HG03045 (cell line): ENCODE data around the gene GABRG3.

Source experiments
- ATAC-seq: cut with Tn5 transposase; IDR thresholded peaks from one replicate; pipeline ENCODE4 v1.9.1; 2021; ENCODE audit warnings: mild to moderate bottlenecking, moderate library complexity; ENCODE audit not compliant: unreplicated experiment

GABRG3 gene

GRCh38 chr15:26970712-26971210 lies at the start of gene GABRG3:
Gene GABRG3 (plus strand): TSS chr15:26971181.
- no peak for ATAC-seq

DNA sequence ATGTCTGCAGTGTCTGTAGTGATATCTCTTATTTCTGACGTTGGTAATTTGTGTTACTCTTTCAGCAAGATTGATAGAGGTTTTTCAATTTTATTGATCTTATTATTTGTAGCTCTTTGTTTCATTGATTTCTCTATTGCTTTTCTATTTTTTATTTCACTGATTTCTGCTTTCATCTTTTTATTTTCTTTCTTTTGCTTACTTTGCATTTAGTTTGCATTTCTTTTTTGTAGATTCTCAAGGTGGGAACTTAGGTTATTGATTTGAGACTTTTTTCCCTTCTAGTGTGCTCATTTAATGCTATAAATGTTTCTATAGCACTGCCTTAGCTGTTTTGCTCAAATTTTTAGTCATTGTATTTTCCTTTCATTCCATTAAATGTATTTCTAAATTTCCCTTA lies 49.5 kb upstream of the GABRG3 start:
- no peak for ATAC-seq

DNA sequence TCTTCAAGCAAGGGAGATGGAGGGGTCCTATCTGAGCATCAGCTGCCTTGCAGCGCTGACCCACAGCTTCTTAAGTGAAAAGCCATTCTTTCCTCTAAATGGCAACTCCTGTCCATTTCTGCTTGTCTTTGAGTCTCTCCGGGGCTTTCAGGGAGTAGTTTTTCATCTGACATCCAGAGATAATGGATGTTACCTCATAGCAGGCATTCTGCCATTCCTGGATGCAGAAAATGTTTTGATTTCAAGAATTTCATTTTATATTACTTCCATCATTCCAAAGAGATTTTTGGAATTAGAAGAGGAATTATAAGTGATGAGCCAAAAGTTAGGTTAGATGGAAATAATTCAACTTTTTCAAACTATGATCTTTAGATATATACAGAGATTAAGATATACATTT lies 44.9 kb upstream of the GABRG3 start:
- ATAC-seq = no peak

GRCh38 chr15:26928051-26928450 lies 42.9 kb upstream of the GABRG3 start:
- no peak for ATAC-seq

- no peak for ATAC-seq
Observed at GRCh38 chr15:26929588-26929987, 41.4 kb upstream of the GABRG3 start.

- no peak for ATAC-seq
Observed at GRCh38 chr15:26934848-26935247, 36.1 kb upstream of the GABRG3 start.

DNA sequence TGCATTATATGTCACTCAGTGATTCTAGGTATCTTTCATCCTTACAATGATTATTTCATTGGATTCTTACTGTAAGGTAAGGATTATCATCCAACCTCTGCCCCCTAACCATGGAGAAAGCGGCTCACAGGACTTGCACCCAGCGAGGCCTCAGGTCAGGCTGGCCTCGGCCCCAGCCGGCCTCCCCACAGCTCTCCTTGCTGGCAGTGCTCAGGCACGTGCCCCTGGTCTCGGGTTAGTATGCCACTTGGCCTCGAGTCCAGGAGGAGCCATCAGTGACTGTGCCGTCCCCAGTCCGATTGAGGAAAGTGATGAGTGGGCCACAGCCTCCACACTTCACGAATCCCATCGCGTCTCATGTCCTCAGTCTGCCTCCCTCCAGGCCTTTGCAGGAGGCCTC lies 35.7 kb upstream of the GABRG3 start:
- no peak for ATAC-seq

- ATAC-seq = no peak
Observed at GRCh38 chr15:26936502-26936901, 34.5 kb upstream of the GABRG3 start.

- no peak for ATAC-seq
Observed at GRCh38 chr15:26937134-26937533, 33.8 kb upstream of the GABRG3 start.

DNA sequence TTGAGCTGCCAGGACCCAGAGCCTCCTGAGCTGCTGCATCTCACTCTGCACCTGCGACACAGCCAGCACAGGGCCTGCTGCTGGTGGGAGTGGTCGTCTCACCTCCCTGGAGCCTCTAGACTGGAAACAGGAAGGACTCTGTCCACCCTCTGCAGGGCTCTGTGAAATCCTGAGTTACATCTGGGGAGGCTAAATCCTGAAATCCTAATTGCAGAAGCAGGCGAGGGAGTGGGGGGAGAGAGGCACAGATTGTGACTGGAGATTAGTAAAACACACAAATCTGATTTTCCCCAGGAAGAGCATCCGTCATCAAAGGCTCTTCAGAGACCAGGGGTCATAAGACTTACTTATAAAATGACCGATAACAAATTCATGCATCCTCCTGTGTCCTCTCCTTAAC lies 31.6 kb upstream of the GABRG3 start:
- ATAC-seq = no peak

- ATAC-seq = no peak
Observed at GRCh38 chr15:26941489-26941888, 29.5 kb upstream of the GABRG3 start.

- no peak for ATAC-seq
Observed at GRCh38 chr15:26943866-26944265, 27.1 kb upstream of the GABRG3 start.

DNA sequence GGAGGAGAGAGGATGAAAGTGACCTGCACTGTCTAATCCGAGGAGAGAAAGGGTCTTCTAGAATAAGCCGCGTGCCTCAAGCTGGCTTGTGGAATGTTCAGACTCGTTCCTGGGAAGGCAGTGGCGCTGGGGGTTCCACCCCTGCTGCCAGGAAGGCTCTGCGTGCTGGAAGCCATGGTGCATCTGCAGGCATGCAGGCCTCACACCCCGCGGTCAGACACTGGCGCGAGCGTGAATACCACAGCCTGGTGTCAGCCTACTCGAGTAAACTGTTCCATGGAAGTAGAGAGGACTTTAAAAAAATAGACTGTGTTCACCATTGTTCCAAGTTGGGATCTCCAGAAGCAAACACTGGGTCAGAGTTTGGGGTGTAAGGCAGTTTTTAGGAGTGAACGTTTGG lies 25.9 kb upstream of the GABRG3 start:
- ATAC-seq = no peak

- ATAC-seq = no peak
Observed at GRCh38 chr15:26950001-26950400, 21.0 kb upstream of the GABRG3 start.

DNA sequence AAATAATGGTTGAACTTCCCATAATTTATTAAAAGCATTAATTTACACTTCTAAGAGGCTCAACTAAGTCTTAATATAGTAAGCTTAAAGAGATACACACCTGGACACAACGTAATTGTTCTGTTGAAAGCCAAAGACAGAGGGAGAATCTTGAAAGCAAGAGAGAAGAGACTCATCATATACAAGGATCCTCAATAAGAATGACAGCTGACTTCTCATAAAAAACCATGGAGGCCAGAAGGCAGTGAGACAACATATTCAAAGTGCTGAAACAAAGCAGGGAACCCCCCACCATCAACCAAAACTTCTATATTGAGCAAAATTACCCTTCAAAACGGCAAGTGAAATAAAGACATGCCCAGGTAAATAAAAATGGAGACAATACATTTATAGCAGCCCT lies 16.6 kb upstream of the GABRG3 start:
- ATAC-seq = no peak

DNA sequence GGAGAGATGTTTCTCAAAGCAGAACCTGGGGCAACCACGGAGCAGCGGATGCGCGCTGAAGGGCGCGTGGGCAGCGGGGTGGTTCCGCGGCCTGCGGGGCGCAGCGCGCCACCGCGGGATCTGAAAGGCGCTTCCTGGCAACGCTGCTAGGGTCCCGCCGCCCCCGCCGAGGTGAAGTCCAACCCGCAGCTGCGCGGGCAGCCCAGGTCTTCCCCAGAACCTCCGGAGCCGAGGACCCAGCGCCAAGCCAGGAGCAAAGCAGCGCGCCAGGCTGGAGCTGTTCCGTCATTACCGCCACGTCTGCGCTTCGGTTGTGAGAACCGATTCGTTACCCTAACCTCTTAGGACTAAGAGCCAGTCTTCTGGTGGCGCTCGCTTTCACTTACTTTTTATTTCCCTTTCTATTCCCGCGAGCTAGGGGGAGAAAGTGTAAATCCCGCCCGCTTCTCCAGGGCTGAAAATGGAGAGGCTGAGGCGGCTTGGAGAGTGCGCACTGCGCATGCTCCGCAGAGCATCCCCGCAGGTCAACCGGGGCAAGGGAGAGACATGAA lies 3.2 kb upstream of the GABRG3 start:
- no peak for ATAC-seq

DNA sequence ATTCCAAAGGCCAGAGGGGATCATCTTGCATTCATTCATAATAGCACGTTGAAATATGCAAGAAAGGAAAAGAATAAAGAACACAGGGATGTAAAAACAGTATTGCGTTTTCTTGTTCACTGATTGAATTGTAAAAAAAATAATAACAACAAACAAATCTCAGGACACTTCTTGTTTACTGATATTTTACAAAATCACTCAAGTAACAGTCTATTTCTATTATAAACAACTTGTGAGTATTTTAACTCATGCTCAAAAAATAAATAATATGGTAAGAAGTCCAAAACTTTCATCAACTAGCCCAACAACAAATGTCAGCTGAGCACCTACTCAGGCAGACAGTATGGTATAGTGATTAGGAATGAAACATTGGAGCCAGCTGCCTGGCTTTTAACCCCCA lies 2.2 kb upstream of the GABRG3 start:
- no peak for ATAC-seq

DNA sequence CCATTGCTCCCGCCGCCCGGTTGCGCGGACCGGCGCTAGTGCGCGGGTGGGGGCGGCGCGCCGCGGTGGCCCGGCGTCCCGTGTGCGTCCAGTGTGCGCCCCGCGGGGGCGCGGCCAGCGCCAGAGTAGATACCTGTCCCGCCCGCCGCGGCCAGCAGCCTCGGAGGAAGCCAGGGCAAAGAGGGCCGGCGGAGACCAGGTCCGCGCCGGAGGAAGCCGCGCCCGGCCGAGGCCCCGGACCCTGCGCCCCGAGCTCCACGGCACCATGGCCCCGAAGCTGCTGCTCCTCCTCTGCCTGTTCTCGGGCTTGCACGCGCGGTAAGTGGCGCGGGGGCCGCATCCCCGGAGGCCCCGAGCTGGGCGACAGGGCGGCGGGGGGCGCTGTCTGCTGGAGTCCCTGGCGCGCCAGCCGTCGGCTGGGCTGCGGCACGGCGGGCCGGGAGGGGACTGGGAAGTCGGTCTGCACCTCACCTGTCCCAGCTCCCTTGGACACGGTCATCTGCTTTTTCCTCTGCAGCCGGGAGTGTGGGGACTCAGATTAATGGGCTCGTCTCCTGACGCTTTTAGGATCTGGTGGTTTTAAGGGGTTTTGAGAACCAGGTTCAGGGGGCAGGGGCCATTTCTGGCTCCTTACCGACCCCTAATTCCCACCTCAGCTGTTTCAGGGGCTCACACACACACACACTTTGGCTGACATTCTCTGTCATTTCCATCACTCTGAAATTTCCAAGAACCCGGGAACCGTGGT lies 464 bp downstream of the GABRG3 start:
- ATAC-seq = no peak

- no peak for ATAC-seq
Observed at GRCh38 chr15:26972636-26973035, 1.7 kb downstream of the GABRG3 start.

- ATAC-seq = no peak
Observed at GRCh38 chr15:26974120-26974780, 3.3 kb downstream of the GABRG3 start.

DNA sequence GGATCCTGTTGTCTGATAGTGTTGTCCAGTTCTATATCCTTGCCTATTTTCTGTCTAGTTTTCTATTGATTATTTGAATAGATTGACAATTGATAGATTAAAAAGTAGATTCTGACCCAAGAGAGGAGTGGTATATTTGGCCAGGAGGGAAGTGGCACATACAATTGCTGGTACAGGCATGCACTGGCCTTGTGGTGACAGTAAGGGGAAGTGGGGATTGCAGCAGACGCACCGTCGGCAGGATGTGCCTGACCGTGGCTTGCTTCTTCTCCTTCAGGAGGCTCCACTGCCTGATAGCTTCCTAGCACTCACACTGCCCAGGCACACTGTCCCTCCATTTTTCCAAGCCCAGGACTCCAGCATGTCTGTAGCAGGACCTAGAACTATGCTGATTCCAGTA lies 10.5 kb downstream of the GABRG3 start:
- ATAC-seq = no peak

DNA sequence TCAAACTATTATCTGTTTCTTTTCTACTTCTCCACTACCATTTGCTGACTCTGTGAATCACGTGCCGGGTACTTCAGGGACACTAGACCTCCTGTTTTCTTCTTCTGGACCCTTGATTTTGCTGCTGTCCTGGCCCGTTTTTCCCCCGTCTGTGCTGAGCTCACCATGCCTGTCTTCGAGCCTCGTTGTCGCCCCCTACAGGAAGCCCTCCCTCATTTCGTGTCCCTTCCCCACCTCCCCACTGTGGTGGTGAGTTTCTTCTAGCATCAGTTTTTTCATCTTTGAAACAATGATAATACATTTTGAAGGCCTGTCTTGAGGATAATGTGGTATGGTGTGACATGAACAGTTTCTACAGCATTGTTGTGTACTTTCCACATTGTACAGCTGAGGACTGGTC lies 12.8 kb downstream of the GABRG3 start:
- no peak for ATAC-seq
